Mononuclear cell (primary cell): ENCODE results near the gene FOXL1. TPM values are rescaled to one million over a fixed set of nuclear protein-coding genes. Genes with fewer than 3 reads are reported as not detected.

Source experiments
- H3K27me3 ChIP-seq: 2 replicates; pipeline ENCODE4 v1.6.0; 2011; ENCODE audit warnings: low read length, control low read depth; ENCODE audit not compliant: insufficient read depth
- H3K4me1 ChIP-seq: 2 replicates; pipeline ENCODE4 v1.5.1; 2011; ENCODE audit warnings: mild to moderate bottlenecking, low read length, control low read depth; ENCODE audit not compliant: insufficient read depth
- H3K4me3 ChIP-seq: 2 replicates; pipeline ENCODE4 v1.5.1; 2011; ENCODE audit warnings: mild to moderate bottlenecking, low read length, moderate library complexity
- H3K9me3 ChIP-seq: 2 replicates; pipeline ENCODE4 v1.5.1; 2011; ENCODE audit warnings: low read depth, mild to moderate bottlenecking, control low read depth, low read length
- total RNA-seq: library from RNA; depleted of rRNA; stranded (reverse); fragments of >200 nt; gene quantifications from one replicate; pipeline ENCODE4 v1.2.3, GENCODE V29; 2012

FOXL1 gene
- total RNA-seq, 1 donor, result not detected

- peaks cover 8% of the 10 kb centered on the region for H3K27me3 ChIP-seq
- H3K4me3 ChIP-seq, result no peak overlapping the region
- no peaks in the 10 kb centered on the region for H3K9me3 ChIP-seq
- no peaks in the 10 kb centered on the region for H3K4me1 ChIP-seq
Observed at GRCh38 chr16:86595983-86596605, 17.7 kb downstream of the FOXL1 start.

- Histone ChIP-seq H3K27me3 (peaks cover 10% of the 10 kb centered on the region), H3K4me3 (no peak overlapping the region), H3K4me1 (no peaks in the 10 kb centered on the region), H3K9me3 (no peaks in the 10 kb centered on the region)
Observed at GRCh38 chr16:86597126-86597879, 19.0 kb downstream of the FOXL1 start.

- Histone ChIP-seq H3K4me1 (no peaks in the 10 kb centered on the region), H3K27me3 (peaks cover 7% of the 10 kb centered on the region), H3K9me3 (no peaks in the 10 kb centered on the region), H3K4me3 (no peak overlapping the region)
Observed at GRCh38 chr16:86597880-86598606, 19.7 kb downstream of the FOXL1 start.

GRCh38 chr16:86598607-86599565, 20.5 kb downstream of the FOXL1 start:
- no peak overlapping the region for H3K4me3 ChIP-seq
- H3K4me1 ChIP-seq, result no peaks in the 10 kb centered on the region
- peaks cover 3% of the 10 kb centered on the region for H3K27me3 ChIP-seq
- no peaks in the 10 kb centered on the region for H3K9me3 ChIP-seq

- H3K4me3 ChIP-seq, result no peak overlapping the region
- peaks cover 3% of the 10 kb centered on the region for H3K27me3 ChIP-seq
- H3K4me1 ChIP-seq, result peaks cover 6% of the 10 kb centered on the region
- H3K9me3 ChIP-seq, result no peaks in the 10 kb centered on the region
Observed at GRCh38 chr16:86601356-86601755, 23.0 kb downstream of the FOXL1 start.

GRCh38 chr16:86602521-86602920, 24.2 kb downstream of the FOXL1 start:
- Histone ChIP-seq H3K4me3 (no peak overlapping the region), H3K9me3 (no peaks in the 10 kb centered on the region), H3K4me1 (peaks cover 6% of the 10 kb centered on the region), H3K27me3 (peaks cover 3% of the 10 kb centered on the region)

- peaks cover 3% of the 10 kb centered on the region for H3K27me3 ChIP-seq
- H3K4me1 ChIP-seq, result peaks cover 6% of the 10 kb centered on the region
- H3K4me3 ChIP-seq, result peak overlapping the region; percentile 50
- no peaks in the 10 kb centered on the region for H3K9me3 ChIP-seq
Observed at GRCh38 chr16:86604436-86605193, 26.3 kb downstream of the FOXL1 start.

- no peaks in the 10 kb centered on the region for H3K9me3 ChIP-seq
- H3K27me3 ChIP-seq, result peaks cover 3% of the 10 kb centered on the region
- no peak overlapping the region for H3K4me3 ChIP-seq
Observed at GRCh38 chr16:86605950-86606349, 27.6 kb downstream of the FOXL1 start.

GRCh38 chr16:86608301-86608747, 30.0 kb downstream of the FOXL1 start:
- H3K4me1 ChIP-seq, result peaks cover 6% of the 10 kb centered on the region
- H3K27me3 ChIP-seq, result no peaks in the 10 kb centered on the region
- H3K9me3 ChIP-seq, result no peaks in the 10 kb centered on the region
- no peak overlapping the region for H3K4me3 ChIP-seq

More at GRCh38 chr16:86605950-86606349, 27.6 kb downstream of the FOXL1 start:
- peaks cover 6% of the 10 kb centered on the region for H3K4me1 ChIP-seq

GRCh38 chr16:86609115-86609514, 30.8 kb downstream of the FOXL1 start:
- peaks cover 6% of the 10 kb centered on the region for H3K4me1 ChIP-seq
- no peaks in the 10 kb centered on the region for H3K9me3 ChIP-seq
- H3K27me3 ChIP-seq, result no peaks in the 10 kb centered on the region
- H3K4me3 ChIP-seq, result no peak overlapping the region

GRCh38 chr16:86609661-86610060, 31.3 kb downstream of the FOXL1 start:
- Histone ChIP-seq H3K4me1 (peaks cover 6% of the 10 kb centered on the region), H3K9me3 (no peaks in the 10 kb centered on the region), H3K4me3 (no peak overlapping the region), H3K27me3 (no peaks in the 10 kb centered on the region)

GRCh38 chr16:86610779-86611524, 32.6 kb downstream of the FOXL1 start:
- no peaks in the 10 kb centered on the region for H3K4me1 ChIP-seq
- H3K4me3 ChIP-seq, result no peak overlapping the region
- H3K9me3 ChIP-seq, result no peaks in the 10 kb centered on the region
- no peaks in the 10 kb centered on the region for H3K27me3 ChIP-seq

- H3K27me3 ChIP-seq, result no peaks in the 10 kb centered on the region
- no peaks in the 10 kb centered on the region for H3K4me1 ChIP-seq
- H3K4me3 ChIP-seq, result no peak overlapping the region
- no peaks in the 10 kb centered on the region for H3K9me3 ChIP-seq
Observed at GRCh38 chr16:86611525-86611855, 33.1 kb downstream of the FOXL1 start.
